Heart left ventricle (tissue), 16 donors: ENCODE results near the gene PIP4P1. TPM values are rescaled to one million over a fixed set of nuclear protein-coding genes. Genes with fewer than 3 reads are reported as not detected.

Experiments used
- ATAC-seq, 4 donors: fragments of 200-7000 bp; cut with Tn5 transposase; one replicate each; pipeline ENCODE4 v1.9.1; 2020 to 2022; ENCODE audit warnings: moderate library complexity in 4 of 4, mild to moderate bottlenecking in 3 of 4, moderate number of reproducible peaks in 1 of 4
- DNase-seq, 5 donors: peaks; one replicate each; pipeline ENCODE4 v3.0.0-alpha.2; 2020
- H3K27ac ChIP-seq, 12 donors: fragments of 200-600 bp; sonication (generic) in 4 of 12; one replicate each; pipeline versions ENCODE4 v1.5.0 to v1.8.0; 2016 to 2022; ENCODE audit warnings: mild to moderate bottlenecking in 2 of 12
- H3K27me3 ChIP-seq, 9 donors: fragments of 200-600 bp; sonication (generic) in 2 of 9; one replicate each; pipeline versions ENCODE4 v1.5.1 to v1.8.0; 2016 to 2022; ENCODE audit warnings: mild to moderate bottlenecking in 3 of 9
- H3K36me3 ChIP-seq, 9 donors: fragments of 200-600 bp; sonication (generic) in 2 of 9; one replicate each; pipeline versions ENCODE4 v1.5.0 to v1.8.0; 2018 to 2022; ENCODE audit warnings: mild to moderate bottlenecking in 2 of 9
- H3K4me1 ChIP-seq, 12 donors: fragments of 200-600 bp; sonication (generic) in 4 of 12; one replicate each; pipeline versions ENCODE4 v1.5.0 to v1.8.0; 2016 to 2022; ENCODE audit warnings: mild to moderate bottlenecking in 3 of 12
- H3K4me3 ChIP-seq, 12 donors: fragments of 200-600 bp; sonication (generic) in 4 of 12; one replicate each; pipeline versions ENCODE4 v1.5.0 to v1.8.0; 2017 to 2022; ENCODE audit warnings: mild to moderate bottlenecking in 9 of 12, moderate library complexity in 4 of 12
- H3K9me3 ChIP-seq, 12 donors: fragments of 200-600 bp; sonication (generic) in 4 of 12; one replicate each; pipeline versions ENCODE4 v1.5.0 to v1.8.0; 2016 to 2022; ENCODE audit warnings: mild to moderate bottlenecking in 1 of 12
- POLR2A ChIP-seq, 2 donors: fragments of 450-650 bp; IDR thresholded peaks; one replicate each; pipeline ENCODE4 v1.6.1; 2017; ENCODE audit warnings: antibody characterized with exemption in 2 of 2, mild to moderate bottlenecking in 2 of 2, moderate library complexity in 2 of 2
- WGBS, 4 donors: extraction: QIAGEN DNeasy Blood & Tissue Kit in 2 of 4; methylation state at CpG; one replicate each; pipeline versions ENCODE4 v1.1.5 to v1.1.7; 2013 to 2018; 5-methylcytosine and 5-hydroxymethylcytosine counted together
- intact Hi-C, 10 donors: fragments of 100-400 bp; cut with DNase I; formaldehyde crosslinking; loops; one replicate each; pipeline versions ENCODE4 v1.11.1 to v1.14.2; 2022
- polyA plus RNA-seq, 2 donors: library from polyadenylated mRNA; stranded (reverse); fragments of 200-250 nt; gene quantifications; one replicate each; pipeline ENCODE4 v1.2.3, GENCODE V29; 2013
- total RNA-seq, 9 donors: library from RNA; depleted of rRNA in 2 of 9; stranded (reverse); fragments of >200 nt in 2 of 9; fragmentation: NEBNext Ultra II Directional in 3 of 9; extraction: Animal tissue kit (Norgen Biotek cat#: 25700) in 3 of 9; gene quantifications; one replicate each; pipeline versions ENCODE4 v1.1.0 to v1.2.4, GENCODE V29; 2016 to 2023
- TF ChIP-seq, protein P1 (sequence below), 12 donors: fragments of 200-600 bp; sonication (generic) in 4 of 12; IDR thresholded peaks; one replicate each; pipeline versions ENCODE4 v1.5.0 to v1.8.0; 2018 to 2022; ENCODE audit warnings: antibody characterized with exemption in 12 of 12, mild to moderate bottlenecking in 5 of 12
- donor health status: ischemic (EF 13 %, LVEDD 7.1; RV severe dilation, severe dysfunction).
- donor health status: healthy with polysubstance abuse.
- donor health status: DM: no; HTN: yes; CAD: no.
- donor health status: DM: no; HTN: no; CAD: no.
- donor health status: ischemic (EF 25% LVEDD 6.9; RV normal size, moderate dysfunction).
- donor health status: ischemic (EF 25% LVEDD 5.7; RV mildly dilated, moderate dysfunction).
- donor health status: healthy.
- donor health status: DM: yes; HTN: yes; CAD: no.
- donor health status: ischemic (EF 35%, LVEDD 5.7; RV mildly dilated, moderate dysfunction).
- donor health status: nonischemic (EF 11% LVEDD 7.7; RV severe dilation, severe dysfunction).
- donor health status: DM: yes; HTN: yes; CAD: no.
- donor health status: PGD.
- donor health status: ischemic (EF 29% LVEDD 5.4; RV normal size, mild dysfunction).
- donor health status: nonischemic (EF 23%, LVEDD 6.1; RV moderate dilation, normal function).

Gene PIP4P1
- total and polyA plus RNA-seq, 11 donors: 12.3 to 39.8 (median 18.0) TPM

DNA sequence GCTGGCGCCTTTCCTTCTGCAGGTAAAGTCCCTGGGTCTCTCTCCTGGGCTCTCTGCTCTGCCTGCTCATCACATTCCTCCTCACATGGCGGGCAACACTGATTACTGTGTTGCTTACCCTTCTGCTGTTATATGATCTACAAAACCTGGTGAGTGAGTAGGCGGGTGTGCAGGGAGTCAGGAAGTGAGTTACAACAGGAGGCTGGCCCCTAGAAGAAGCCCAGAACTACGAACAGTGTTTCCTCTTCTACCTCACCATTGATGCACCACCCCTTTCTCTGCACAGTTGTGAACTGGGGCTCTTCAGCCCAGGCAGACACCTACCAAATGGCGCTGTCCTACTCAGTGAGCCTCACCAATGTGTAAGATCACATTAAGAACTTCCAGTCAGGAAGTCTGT is 20.4 kb downstream of the PIP4P1 start:
- intact Hi-C loops: no loop called here
- Histone ChIP-seq H3K4me1 (peaks cover 0 to 28% (median under 1%) of the 10 kb centered on the region in 12 donors), H3K4me3 (no peak overlapping the region), H3K36me3 (peaks cover 0 to 10% (median 3%) of the 10 kb centered on the region in 9 donors), H3K27me3 (peaks cover 0 to 6% (median 0%) of the 10 kb centered on the region in 9 donors), H3K9me3 (no peaks in the 10 kb centered on the region), H3K27ac (no peak overlapping the region)
- TF ChIP-seq, protein P1, sequence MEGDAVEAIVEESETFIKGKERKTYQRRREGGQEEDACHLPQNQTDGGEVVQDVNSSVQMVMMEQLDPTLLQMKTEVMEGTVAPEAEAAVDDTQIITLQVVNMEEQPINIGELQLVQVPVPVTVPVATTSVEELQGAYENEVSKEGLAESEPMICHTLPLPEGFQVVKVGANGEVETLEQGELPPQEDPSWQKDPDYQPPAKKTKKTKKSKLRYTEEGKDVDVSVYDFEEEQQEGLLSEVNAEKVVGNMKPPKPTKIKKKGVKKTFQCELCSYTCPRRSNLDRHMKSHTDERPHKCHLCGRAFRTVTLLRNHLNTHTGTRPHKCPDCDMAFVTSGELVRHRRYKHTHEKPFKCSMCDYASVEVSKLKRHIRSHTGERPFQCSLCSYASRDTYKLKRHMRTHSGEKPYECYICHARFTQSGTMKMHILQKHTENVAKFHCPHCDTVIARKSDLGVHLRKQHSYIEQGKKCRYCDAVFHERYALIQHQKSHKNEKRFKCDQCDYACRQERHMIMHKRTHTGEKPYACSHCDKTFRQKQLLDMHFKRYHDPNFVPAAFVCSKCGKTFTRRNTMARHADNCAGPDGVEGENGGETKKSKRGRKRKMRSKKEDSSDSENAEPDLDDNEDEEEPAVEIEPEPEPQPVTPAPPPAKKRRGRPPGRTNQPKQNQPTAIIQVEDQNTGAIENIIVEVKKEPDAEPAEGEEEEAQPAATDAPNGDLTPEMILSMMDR (IDR thresholded peaks at IDR 0.05): no peak
- no peak for TF ChIP-seq POLR2A (IDR thresholded peaks at IDR 0.05)
- ATAC-seq: no peak
- 73 to 80% (median 76%) methylated on average over 5 of the region's 5 CpGs for WGBS, 4 donors
- DNase-seq: no peak

DNA sequence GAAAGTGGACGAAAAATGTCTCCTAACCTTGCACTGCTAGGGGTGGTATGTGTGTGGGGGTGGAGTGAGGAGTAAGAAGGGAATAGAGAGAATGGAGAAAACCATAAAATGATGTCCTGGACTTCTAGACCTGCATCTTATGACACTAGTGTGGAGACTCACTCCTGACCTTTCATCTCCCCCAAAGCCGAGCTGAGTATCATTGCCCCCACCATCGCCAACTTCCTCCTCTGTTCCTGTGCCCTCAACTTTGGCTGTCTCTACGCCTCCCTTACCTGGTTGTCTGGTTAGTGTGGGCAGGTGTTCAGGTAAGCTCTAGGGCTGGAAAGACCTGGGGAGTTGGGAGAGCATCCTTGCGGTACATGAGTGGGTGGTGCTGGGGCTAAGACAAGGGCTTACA is 20.8 kb downstream of the PIP4P1 start:
- ATAC-seq (no peak), DNase-seq (no peak)
- peaks cover 0 to 6% (median 0%) of the 10 kb centered on the region in 9 donors for H3K27me3 ChIP-seq
- no peak for TF ChIP-seq POLR2A (IDR thresholded peaks at IDR 0.05)
- peaks cover 0 to 6% (median 0%) of the 10 kb centered on the region in 9 donors for H3K36me3 ChIP-seq
- no peak overlapping the region for H3K27ac ChIP-seq
- H3K4me3 ChIP-seq: no peak overlapping the region
- intact Hi-C loops: no loop called here
- no peaks in the 10 kb centered on the region for H3K9me3 ChIP-seq
- WGBS, 4 donors: 86 to 93% (median 87%) methylated on average over 5 of the region's 5 CpGs
- H3K4me1 ChIP-seq: peaks cover 0 to 28% (median 3%) of the 10 kb centered on the region in 12 donors

- no peak for DNase-seq
- intact Hi-C loops: no loop called here
- Histone ChIP-seq H3K27me3 (peaks cover 0 to 6% (median 0%) of the 10 kb centered on the region in 9 donors), H3K4me3 (no peak overlapping the region), H3K4me1 (peaks cover 0 to 23% (median 9%) of the 10 kb centered on the region in 12 donors), H3K9me3 (no peaks in the 10 kb centered on the region), H3K27ac (no peak overlapping the region), H3K36me3 (no peaks in the 10 kb centered on the region)
- ATAC-seq: no peak
- no peak for TF ChIP-seq POLR2A (IDR thresholded peaks at IDR 0.05)
- TF ChIP-seq, protein P1 (IDR thresholded peaks at IDR 0.05): no peak
- 79 to 90% (median 89%) methylated on average over 7 of the region's 7 CpGs for WGBS, 4 donors
These were observed 22.6 kb downstream of the PIP4P1 start for GRCh38 chr14:20438664-20439063.

- peaks cover 0 to 6% (median 0%) of the 10 kb centered on the region in 9 donors for H3K27me3 ChIP-seq
- ATAC-seq (no peak), DNase-seq (no peak)
- TF ChIP-seq, protein P1 (IDR thresholded peaks at IDR 0.05): no peak
- TF ChIP-seq POLR2A (IDR thresholded peaks at IDR 0.05): no peak
- no peaks in the 10 kb centered on the region for H3K36me3 ChIP-seq
- no peaks in the 10 kb centered on the region for H3K9me3 ChIP-seq
- WGBS, 4 donors: 84 to 94% (median 90%) methylated on average over 4 of the region's 4 CpGs
- no peak overlapping the region for H3K4me3 ChIP-seq
- H3K4me1 ChIP-seq: peaks cover 0 to 23% (median 9%) of the 10 kb centered on the region in 12 donors
- no peak overlapping the region for H3K27ac ChIP-seq
- intact Hi-C loops: no loop called here
These were observed 24.9 kb downstream of the PIP4P1 start for GRCh38 chr14:20436363-20436755.
